Tibial artery (tissue), 4 donors: ENCODE results near the gene STK4.
"Not testable (repeated sequence)": the region's sequence is repeated elsewhere in the genome, so short reads cannot be mapped to it uniquely, and the experiment has no call there.

Experiments
- DNase-seq, 2 donors: peaks; one replicate each; pipeline ENCODE4 v3.0.0-alpha.2; 2019
- H3K27ac ChIP-seq, 2 donors: fragments of 200-600 bp; sonication (generic) in 1 of 2; 1 replicate in 1 of 2; 2 replicates in 1 of 2; pipeline ENCODE4 v1.5.1; 2018 to 2019; ENCODE audit warnings: mild to moderate bottlenecking in 1 of 2
- H3K27me3 ChIP-seq, 2 donors: fragments of 200-600 bp; sonication (generic) in 1 of 2; one replicate each; pipeline versions ENCODE4 v1.5.1 to v1.6.0; 2016 to 2019
- H3K36me3 ChIP-seq, 3 donors: fragments of 200-600 bp; sonication (generic) in 2 of 3; one replicate each; pipeline ENCODE4 v1.5.1; 2016 to 2019; ENCODE audit warnings: mild to moderate bottlenecking in 2 of 3
- H3K4me1 ChIP-seq, 4 donors: fragments of 200-600 bp; sonication (generic) in 2 of 4; 1 replicate in 3 of 4; 2 replicates in 1 of 4; pipeline ENCODE4 v1.5.1; 2016 to 2019
- H3K4me3 ChIP-seq, 2 donors: fragments of 200-600 bp; sonication (generic) in 1 of 2; 1 replicate in 1 of 2; 2 replicates in 1 of 2; pipeline ENCODE4 v1.5.1; 2018 to 2019; ENCODE audit warnings: mild to moderate bottlenecking in 2 of 2
- H3K9me3 ChIP-seq, 3 donors: fragments of 200-600 bp; sonication (generic) in 1 of 3; one replicate each; pipeline ENCODE4 v1.5.1; 2016 to 2019
- intact Hi-C: fragments of 100-400 bp; cut with DNase I; formaldehyde crosslinking; loops from one replicate; pipeline ENCODE4 v1.15.0; 2023; ENCODE audit warnings: low total_unique reads
- TF ChIP-seq, protein P1 (sequence below), 2 experiments: fragments of 200-600 bp in 1 of 2; fragments of 450-650 bp in 1 of 2; IDR thresholded peaks; one replicate each; pipeline ENCODE4 v1.5.1; 2017 to 2019; ENCODE audit warnings: antibody characterized with exemption in 2 of 2, mild to moderate bottlenecking in 1 of 2, moderate library complexity in 1 of 2

Gene STK4

GRCh38 chr20:45019027-45019761 is 52.9 kb downstream of the STK4 start:
- Histone ChIP-seq H3K4me1 (peaks cover 0 to 14% (median 3%) of the 10 kb centered on the region in 4 donors), H3K36me3 (peaks cover 0 to 12% (median 0%) of the 10 kb centered on the region in 3 donors), H3K4me3 (no peak overlapping the region), H3K27ac (no peak overlapping the region), H3K9me3 (no peaks in the 10 kb centered on the region), H3K27me3 (no peaks in the 10 kb centered on the region)
- DNase-seq: no peak
- TF ChIP-seq, protein P1, sequence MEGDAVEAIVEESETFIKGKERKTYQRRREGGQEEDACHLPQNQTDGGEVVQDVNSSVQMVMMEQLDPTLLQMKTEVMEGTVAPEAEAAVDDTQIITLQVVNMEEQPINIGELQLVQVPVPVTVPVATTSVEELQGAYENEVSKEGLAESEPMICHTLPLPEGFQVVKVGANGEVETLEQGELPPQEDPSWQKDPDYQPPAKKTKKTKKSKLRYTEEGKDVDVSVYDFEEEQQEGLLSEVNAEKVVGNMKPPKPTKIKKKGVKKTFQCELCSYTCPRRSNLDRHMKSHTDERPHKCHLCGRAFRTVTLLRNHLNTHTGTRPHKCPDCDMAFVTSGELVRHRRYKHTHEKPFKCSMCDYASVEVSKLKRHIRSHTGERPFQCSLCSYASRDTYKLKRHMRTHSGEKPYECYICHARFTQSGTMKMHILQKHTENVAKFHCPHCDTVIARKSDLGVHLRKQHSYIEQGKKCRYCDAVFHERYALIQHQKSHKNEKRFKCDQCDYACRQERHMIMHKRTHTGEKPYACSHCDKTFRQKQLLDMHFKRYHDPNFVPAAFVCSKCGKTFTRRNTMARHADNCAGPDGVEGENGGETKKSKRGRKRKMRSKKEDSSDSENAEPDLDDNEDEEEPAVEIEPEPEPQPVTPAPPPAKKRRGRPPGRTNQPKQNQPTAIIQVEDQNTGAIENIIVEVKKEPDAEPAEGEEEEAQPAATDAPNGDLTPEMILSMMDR (IDR thresholded peaks at IDR 0.05): no peak
- intact Hi-C loops: no loop called here

- TF ChIP-seq, protein P1 (IDR thresholded peaks at IDR 0.05): no peak
- intact Hi-C loops: no loop called here
- Histone ChIP-seq H3K36me3 (peaks cover 3 to 13% (median 4%) of the 10 kb centered on the region in 3 donors), H3K4me3 (no peak overlapping the region), H3K27me3 (no peaks in the 10 kb centered on the region), H3K9me3 (no peaks in the 10 kb centered on the region), H3K27ac (no peak overlapping the region), H3K4me1 (peaks cover 0 to 14% (median 3%) of the 10 kb centered on the region in 4 donors)
- no peak for DNase-seq
Observed at GRCh38 chr20:45019762-45020123, 53.4 kb downstream of the STK4 start.

DNA sequence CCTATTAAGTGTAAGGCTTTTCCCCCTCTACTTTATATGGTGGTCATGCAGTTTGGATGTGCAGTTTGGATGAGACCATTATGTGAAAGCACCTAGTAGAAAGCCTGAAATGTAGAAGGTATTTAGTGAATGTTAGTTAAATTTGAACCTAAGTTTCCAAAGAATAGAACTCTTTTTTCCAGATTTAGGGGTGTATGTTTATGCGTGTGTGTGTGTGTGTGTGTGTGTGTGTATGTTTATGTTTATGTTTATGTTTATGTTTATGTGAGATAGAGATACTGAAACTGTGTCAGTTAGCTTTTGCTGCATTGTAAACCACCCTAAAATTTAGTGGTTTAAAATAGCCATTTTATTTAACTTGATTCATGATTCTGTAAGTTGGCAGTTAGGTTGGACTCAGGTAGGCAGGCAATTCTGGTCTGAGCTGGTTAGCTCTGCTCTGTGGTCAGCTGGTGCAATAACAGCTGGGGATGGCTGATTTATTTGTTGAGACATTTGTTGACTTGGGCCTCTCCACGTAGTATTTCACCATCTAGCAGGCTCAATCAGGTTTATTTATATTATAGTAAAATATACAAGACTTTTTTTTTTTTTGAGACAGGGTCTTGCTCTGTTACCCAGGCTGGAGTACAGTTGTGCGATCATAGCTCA is 54.0 kb downstream of the STK4 start:
- Histone ChIP-seq H3K9me3 (no peaks in the 10 kb centered on the region), H3K4me3 (no peak overlapping the region), H3K27me3 (no peaks in the 10 kb centered on the region), H3K27ac (no peak overlapping the region), H3K4me1 (peaks cover 0 to 14% (median 3%) of the 10 kb centered on the region in 4 donors), H3K36me3 (peaks cover 8 to 19% (median 10%) of the 10 kb centered on the region in 3 donors)
- TF ChIP-seq, protein P1 (IDR thresholded peaks at IDR 0.05): no peak
- intact Hi-C loops: no loop called here
- no peak for DNase-seq

DNA sequence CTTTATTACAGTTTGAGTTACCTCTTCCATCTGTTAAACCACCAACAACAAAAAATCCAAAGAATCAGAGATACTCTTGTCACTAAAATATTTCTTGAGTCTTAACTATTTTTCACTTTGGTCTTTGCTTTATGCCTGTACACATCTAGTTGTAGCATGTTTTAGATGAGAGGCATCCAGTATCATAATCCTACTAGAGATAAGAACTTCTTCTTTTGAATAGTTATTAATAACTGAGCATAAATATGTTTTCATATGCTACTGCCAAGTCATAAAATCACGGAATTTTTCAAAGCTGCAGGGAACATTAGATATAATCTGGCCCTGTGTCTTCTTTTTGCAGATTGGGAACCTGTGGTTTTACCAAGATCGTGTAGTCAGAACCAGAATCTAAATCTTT is 55.3 kb downstream of the STK4 start:
- no peaks in the 10 kb centered on the region for H3K9me3 ChIP-seq
- peaks cover 12 to 30% (median 23%) of the 10 kb centered on the region in 3 donors for H3K36me3 ChIP-seq
- no peak overlapping the region for H3K27ac ChIP-seq
- intact Hi-C loops: no loop called here
- TF ChIP-seq, protein P1 (IDR thresholded peaks at IDR 0.05): no peak
- H3K27me3 ChIP-seq: no peaks in the 10 kb centered on the region
- no peak for DNase-seq
- H3K4me1 ChIP-seq: peaks cover 0 to 14% (median under 1%) of the 10 kb centered on the region in 4 donors
- H3K4me3 ChIP-seq: no peak overlapping the region

DNA sequence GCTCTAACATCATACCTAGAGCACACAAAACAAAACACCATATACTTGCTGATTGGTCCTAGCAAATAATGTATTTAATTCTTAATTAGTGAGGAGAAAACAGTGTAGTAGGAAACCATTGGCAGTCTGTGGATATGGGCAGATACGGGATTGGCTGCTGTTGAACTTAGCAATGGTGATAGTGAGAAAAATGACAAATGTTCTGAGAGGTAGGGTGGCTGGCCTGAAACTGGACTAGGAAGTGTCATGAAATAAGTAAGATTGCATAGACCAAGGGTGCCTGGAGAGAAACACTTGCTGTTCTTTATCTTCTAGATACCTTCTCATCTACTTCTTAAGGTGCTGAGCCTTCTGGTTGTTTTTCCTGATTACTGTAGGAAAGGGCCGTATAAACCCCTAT is 56.8 kb downstream of the STK4 start:
- H3K27ac ChIP-seq, DNase-seq, H3K27me3 ChIP-seq, H3K9me3 ChIP-seq, intact Hi-C loops, H3K4me3 ChIP-seq: not testable (repeated sequence)
- Histone ChIP-seq H3K36me3 (peaks cover 16 to 28% (median 26%) of the 10 kb centered on the region in 3 donors), H3K4me1 (peaks cover 0 to 12% (median 0%) of the 10 kb centered on the region in 4 donors)
